DND-41 (cell line): Measurements from ENCODE around the gene ABHD3.
"Not testable (repeated sequence)": the region's sequence is repeated elsewhere in the genome, so short reads cannot be mapped to it uniquely, and the experiment has no call there.

Experiments used
- ATAC-seq: fragments of 200-7000 bp; cut with Tn5 transposase; 3 replicates; pipeline ENCODE4 v1.9.1; 2021; ENCODE audit warnings: low read depth; ENCODE audit not compliant: insufficient read depth
- DNase-seq: peaks from one replicate; pipeline ENCODE4 v3.0.0-alpha.2; 2020
- H2AFZ ChIP-seq: 2 replicates; pipeline ENCODE4 v1.6.0; 2012; ENCODE audit warnings: low read depth, low read length
- H3K27ac ChIP-seq: 2 replicates; pipeline ENCODE4 v1.5.1; 2012; ENCODE audit warnings: low read length, inconsistent platforms
- H3K27me3 ChIP-seq: fragments of 200-600 bp; sonication (generic); 2 replicates; pipeline ENCODE4 v1.6.0; 2012; ENCODE audit warnings: low read length, mild to moderate bottlenecking, inconsistent platforms; ENCODE audit not compliant: insufficient read depth, poor library complexity
- H3K36me3 ChIP-seq: 2 replicates; pipeline ENCODE4 v1.5.1; 2012; ENCODE audit warnings: low read length, inconsistent platforms; ENCODE audit not compliant: insufficient read depth
- H3K4me1 ChIP-seq: 2 replicates; pipeline ENCODE4 v1.5.1; 2012; ENCODE audit warnings: mild to moderate bottlenecking, low read length; ENCODE audit not compliant: insufficient read depth
- H3K4me2 ChIP-seq: 2 replicates; pipeline ENCODE4 v1.6.0; 2012; ENCODE audit warnings: mild to moderate bottlenecking, moderate library complexity, low read length, inconsistent platforms; ENCODE audit not compliant: insufficient read depth
- H3K4me3 ChIP-seq, 2 experiments: fragments of 200-600 bp in 1 of 2; shearing (Covaris generic) in 1 of 2; 2 replicates each; pipeline ENCODE4 v1.5.1; 2012 to 2016; ENCODE audit warnings: inconsistent platforms in 2 of 2, low read length in 2 of 2, mild to moderate bottlenecking in 2 of 2, low read depth in 1 of 2, moderate library complexity in 1 of 2
- H3K79me2 ChIP-seq: 2 replicates; pipeline ENCODE4 v1.6.0; 2012; ENCODE audit warnings: low read length, inconsistent platforms; ENCODE audit not compliant: insufficient read depth
- H3K9ac ChIP-seq: 2 replicates; pipeline ENCODE4 v1.6.0; 2012; ENCODE audit warnings: low read depth, mild to moderate bottlenecking, inconsistent platforms, low read length, moderate library complexity
- H3K9me3 ChIP-seq: 2 replicates; pipeline ENCODE4 v1.5.1; 2012; ENCODE audit warnings: low read length, moderate library complexity, mild to moderate bottlenecking, inconsistent platforms; ENCODE audit not compliant: insufficient read depth, severe bottlenecking
- H4K20me1 ChIP-seq: 2 replicates; pipeline ENCODE4 v1.6.0; 2012; ENCODE audit warnings: low read length; ENCODE audit not compliant: insufficient read depth
- EZH2 ChIP-seq: IDR thresholded peaks from 3 replicates; pipeline ENCODE4 v1.6.1; 2012; ENCODE audit warnings: borderline replicate concordance, low read depth, mild to moderate bottlenecking, moderate library complexity, low read length, inconsistent platforms; ENCODE audit not compliant: severe bottlenecking
- TF ChIP-seq, protein P1 (sequence below): IDR thresholded peaks from 2 replicates; pipeline ENCODE4 v1.5.1; 2012; ENCODE audit warnings: borderline replicate concordance, low read length, moderate library complexity, mild to moderate bottlenecking; ENCODE audit not compliant: poor library complexity, severe bottlenecking; ENCODE audit errors: extremely low read depth

The ABHD3 gene

GRCh38 chr18:21739604-21740537 is 35.3 kb upstream of the ABHD3 start:
- ATAC-seq = peak; percentile 20
- DNase-seq = no peak
- no peak for TF ChIP-seq EZH2
- TF ChIP-seq, protein P1, sequence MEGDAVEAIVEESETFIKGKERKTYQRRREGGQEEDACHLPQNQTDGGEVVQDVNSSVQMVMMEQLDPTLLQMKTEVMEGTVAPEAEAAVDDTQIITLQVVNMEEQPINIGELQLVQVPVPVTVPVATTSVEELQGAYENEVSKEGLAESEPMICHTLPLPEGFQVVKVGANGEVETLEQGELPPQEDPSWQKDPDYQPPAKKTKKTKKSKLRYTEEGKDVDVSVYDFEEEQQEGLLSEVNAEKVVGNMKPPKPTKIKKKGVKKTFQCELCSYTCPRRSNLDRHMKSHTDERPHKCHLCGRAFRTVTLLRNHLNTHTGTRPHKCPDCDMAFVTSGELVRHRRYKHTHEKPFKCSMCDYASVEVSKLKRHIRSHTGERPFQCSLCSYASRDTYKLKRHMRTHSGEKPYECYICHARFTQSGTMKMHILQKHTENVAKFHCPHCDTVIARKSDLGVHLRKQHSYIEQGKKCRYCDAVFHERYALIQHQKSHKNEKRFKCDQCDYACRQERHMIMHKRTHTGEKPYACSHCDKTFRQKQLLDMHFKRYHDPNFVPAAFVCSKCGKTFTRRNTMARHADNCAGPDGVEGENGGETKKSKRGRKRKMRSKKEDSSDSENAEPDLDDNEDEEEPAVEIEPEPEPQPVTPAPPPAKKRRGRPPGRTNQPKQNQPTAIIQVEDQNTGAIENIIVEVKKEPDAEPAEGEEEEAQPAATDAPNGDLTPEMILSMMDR = no peak

DNA sequence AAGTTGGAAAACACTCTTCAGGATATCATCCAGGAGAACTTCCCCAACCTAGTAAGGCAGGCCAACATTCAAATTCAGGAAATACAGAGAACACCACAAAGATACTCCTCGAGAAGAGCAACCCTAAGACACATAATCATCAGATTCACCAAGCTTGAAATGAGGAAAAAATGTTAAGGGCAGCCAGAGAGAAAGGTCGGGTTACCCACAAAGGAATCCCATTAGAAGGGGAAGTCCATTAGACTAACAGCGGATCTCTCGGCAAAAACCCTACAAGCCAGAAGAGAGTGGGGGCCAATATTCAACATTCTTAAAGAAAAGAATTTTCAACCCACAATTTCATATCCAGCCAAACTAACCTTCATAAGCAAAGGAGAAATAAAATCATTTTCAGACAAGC is 32.4 kb upstream of the ABHD3 start:
- H3K4me2 ChIP-seq, H3K9ac ChIP-seq, H2AFZ ChIP-seq, H3K36me3 ChIP-seq, ATAC-seq, H3K79me2 ChIP-seq, H3K27me3 ChIP-seq, DNase-seq, H3K27ac ChIP-seq, H4K20me1 ChIP-seq, H3K4me3 ChIP-seq, H3K9me3 ChIP-seq: not testable (repeated sequence)
- H3K4me1 ChIP-seq = peaks cover 16% of the 10 kb centered on the region

More at GRCh38 chr18:21739604-21740537, 35.3 kb upstream of the ABHD3 start:
- peaks cover 17% of the 10 kb centered on the region for H4K20me1 ChIP-seq
- peak overlapping the region; percentile 72 for H3K27ac ChIP-seq
- peak overlapping the region; percentile 99 for H3K4me2 ChIP-seq
- peak overlapping the region; percentile 81 for H2AFZ ChIP-seq
- no peaks in the 10 kb centered on the region for H3K27me3 ChIP-seq
- peaks cover 35% of the 10 kb centered on the region for H3K4me1 ChIP-seq
- H3K79me2 ChIP-seq = peaks cover 39% of the 10 kb centered on the region
- H3K9me3 ChIP-seq = no peaks in the 10 kb centered on the region
- H3K4me3 ChIP-seq = peak overlapping the region; percentile 96 to 99; a peak in 3 of 4 replicates
- H3K36me3 ChIP-seq = peaks cover 3% of the 10 kb centered on the region; the same call in 1 of the 2 replicates
- H3K9ac ChIP-seq = peak overlapping the region; percentile 99

GRCh38 chr18:21735452-21736015 is 31.0 kb upstream of the ABHD3 start:
- no peak overlapping the region for H3K9ac ChIP-seq
- no peaks in the 10 kb centered on the region for H4K20me1 ChIP-seq
- no peaks in the 10 kb centered on the region for H3K36me3 ChIP-seq
- DNase-seq = no peak
- H3K4me2 ChIP-seq = no peak overlapping the region
- TF ChIP-seq EZH2 = no peak
- TF ChIP-seq, protein P1 = no peak
- H2AFZ ChIP-seq = no peak overlapping the region
- H3K27me3 ChIP-seq = no peaks in the 10 kb centered on the region
- peaks cover 12% of the 10 kb centered on the region for H3K4me1 ChIP-seq
- H3K79me2 ChIP-seq = no peaks in the 10 kb centered on the region
- no peaks in the 10 kb centered on the region for H3K9me3 ChIP-seq
- H3K27ac ChIP-seq = no peak overlapping the region
- H3K4me3 ChIP-seq = no peak overlapping the region
- ATAC-seq = no peak

DNA sequence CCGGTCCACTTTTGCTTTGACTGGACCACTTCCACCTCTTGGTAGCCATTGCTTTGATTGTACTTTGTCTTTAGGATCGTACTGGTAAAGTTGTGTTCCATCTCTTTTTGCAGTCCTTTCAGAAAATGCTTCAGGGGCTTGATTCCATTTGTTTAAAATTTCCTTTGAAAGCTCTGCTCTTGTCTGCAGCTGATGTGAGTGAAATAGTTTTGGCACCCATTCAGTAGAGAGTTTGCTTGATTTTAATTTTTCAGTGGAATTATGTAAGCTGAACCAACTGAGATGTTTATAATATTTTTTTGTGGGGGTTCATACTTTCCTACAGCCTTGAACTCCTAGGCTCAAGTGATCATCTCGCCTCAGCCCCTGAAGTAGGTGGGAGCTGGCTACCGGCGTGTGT is 28.4 kb upstream of the ABHD3 start:
- Histone ChIP-seq H3K27me3 (no peaks in the 10 kb centered on the region), H3K36me3 (no peaks in the 10 kb centered on the region), H3K79me2 (no peaks in the 10 kb centered on the region), H3K4me3 (no peak overlapping the region), H3K4me2 (no peak overlapping the region), H2AFZ (no peak overlapping the region), H3K27ac (no peak overlapping the region), H3K4me1 (no peaks in the 10 kb centered on the region), H4K20me1 (no peaks in the 10 kb centered on the region), H3K9ac (no peak overlapping the region), H3K9me3 (no peaks in the 10 kb centered on the region)
- TF ChIP-seq, protein P1 = no peak
- no peak for TF ChIP-seq EZH2
- ATAC-seq (no peak), DNase-seq (no peak)
